Mesenchymal stem cell (in vitro differentiated cells and primary cell): Measurements from ENCODE around the gene CORO2B. TPM values are rescaled to one million over a fixed set of nuclear protein-coding genes. Genes with fewer than 3 reads are reported as not detected.

Experiments
- DNase-seq: peaks from one replicate; pipeline ENCODE4 v3.0.0-alpha.2; 2013
- H2AFZ ChIP-seq: one replicate; pipeline ENCODE4 v1.6.1; 2013; ENCODE audit warnings: low read depth, mild to moderate bottlenecking, control low read depth, inconsistent platforms, low read length, moderate library complexity
- H2AK5ac ChIP-seq: 2 replicates; pipeline ENCODE4 v1.6.1; 2013; ENCODE audit warnings: low read length, moderate library complexity, mild to moderate bottlenecking, inconsistent platforms; ENCODE audit not compliant: severe bottlenecking
- H2BK120ac ChIP-seq: one replicate; pipeline ENCODE4 v1.6.1; 2013; ENCODE audit warnings: low read depth, mild to moderate bottlenecking, inconsistent platforms, low read length, moderate library complexity
- H2BK12ac ChIP-seq, 2 experiments: one replicate each; pipeline ENCODE4 v1.6.1; 2013; ENCODE audit warnings: inconsistent platforms in 2 of 2, low read length in 2 of 2, mild to moderate bottlenecking in 2 of 2, moderate library complexity in 2 of 2, control low read depth in 1 of 2
- H2BK15ac ChIP-seq: one replicate; pipeline ENCODE4 v1.6.1; 2013; ENCODE audit warnings: mild to moderate bottlenecking, low read depth, inconsistent platforms; ENCODE audit not compliant: poor library complexity, severe bottlenecking
- H2BK5ac ChIP-seq: 2 replicates; pipeline ENCODE4 v1.6.1; 2013; ENCODE audit warnings: low read depth, mild to moderate bottlenecking, low read length, control low read depth, inconsistent platforms; ENCODE audit not compliant: poor library complexity, severe bottlenecking
- H3K14ac ChIP-seq, 2 experiments: one replicate each; pipeline ENCODE4 v1.6.1; 2013; ENCODE audit warnings: inconsistent platforms in 2 of 2, low read length in 2 of 2, control low read depth in 1 of 2, mild to moderate bottlenecking in 1 of 2, moderate library complexity in 1 of 2
- H3K18ac ChIP-seq, 2 experiments: one replicate each; pipeline ENCODE4 v1.6.1; 2013; ENCODE audit warnings: inconsistent platforms in 2 of 2, low read length in 2 of 2, control low read depth in 1 of 2, low read depth in 1 of 2, mild to moderate bottlenecking in 1 of 2
- H3K23ac ChIP-seq, 2 experiments: one replicate each; pipeline ENCODE4 v1.6.1; 2013; ENCODE audit warnings: inconsistent platforms in 2 of 2, low read length in 2 of 2, mild to moderate bottlenecking in 2 of 2, moderate library complexity in 2 of 2, control low read depth in 1 of 2
- H3K27ac ChIP-seq: 2 replicates; pipeline ENCODE4 v1.5.1; 2013; ENCODE audit warnings: mild to moderate bottlenecking, moderate library complexity, low read length, control low read depth, inconsistent platforms; ENCODE audit not compliant: poor library complexity, severe bottlenecking
- H3K27me3 ChIP-seq, 2 experiments: 2 replicates each; pipeline versions ENCODE4 v1.6.1 to v1.7.0; 2013; ENCODE audit warnings: low read length in 2 of 2, mild to moderate bottlenecking in 2 of 2, moderate library complexity in 2 of 2, control low read depth in 1 of 2, inconsistent platforms in 1 of 2; ENCODE audit not compliant: control insufficient read depth in 1 of 2, insufficient read depth in 1 of 2
- H3K36me3 ChIP-seq, 2 experiments: 2 replicates each; pipeline versions ENCODE4 v1.6.1 to v1.7.0; 2013; ENCODE audit warnings: low read length in 2 of 2, control low read depth in 1 of 2, inconsistent platforms in 1 of 2, low read depth in 1 of 2, mild to moderate bottlenecking in 1 of 2; ENCODE audit not compliant: insufficient read depth in 2 of 2, control insufficient read depth in 1 of 2
- H3K4ac ChIP-seq, 2 experiments: one replicate each; pipeline ENCODE4 v1.6.1; 2013; ENCODE audit warnings: inconsistent platforms in 2 of 2, low read length in 2 of 2, mild to moderate bottlenecking in 2 of 2, moderate library complexity in 2 of 2, control low read depth in 1 of 2, low read depth in 1 of 2
- H3K4me1 ChIP-seq: 2 replicates; pipeline ENCODE4 v1.6.1; 2013; ENCODE audit warnings: low read depth, low read length, control low read depth; ENCODE audit not compliant: control insufficient read depth, insufficient read depth
- H3K4me2 ChIP-seq: 2 replicates; pipeline ENCODE4 v1.6.1; 2013; ENCODE audit warnings: low read length, mild to moderate bottlenecking, inconsistent platforms; ENCODE audit not compliant: poor library complexity, severe bottlenecking
- H3K4me3 ChIP-seq, 2 experiments: 2 replicates each; pipeline versions ENCODE4 v1.5.1 to v1.7.0; 2013; ENCODE audit warnings: low read length in 2 of 2, mild to moderate bottlenecking in 2 of 2, control low read depth in 1 of 2, low read depth in 1 of 2; ENCODE audit not compliant: insufficient read depth in 1 of 2
- H3K79me1 ChIP-seq: replicated peaks from 2 replicates; pipeline ENCODE4 v1.6.1; 2013; ENCODE audit warnings: mild to moderate bottlenecking, control low read depth, low read length, inconsistent platforms; ENCODE audit not compliant: poor library complexity, severe bottlenecking
- H3K9ac ChIP-seq: 2 replicates; pipeline ENCODE4 v1.7.0; 2013; ENCODE audit warnings: mild to moderate bottlenecking, low read length, moderate library complexity
- H3K9me3 ChIP-seq: 2 replicates; pipeline ENCODE4 v1.7.0; 2013; ENCODE audit warnings: mild to moderate bottlenecking, low read length; ENCODE audit not compliant: control insufficient read depth
- H4K8ac ChIP-seq: one replicate; pipeline ENCODE4 v1.6.1; 2013; ENCODE audit warnings: inconsistent platforms, mild to moderate bottlenecking, low read length, moderate library complexity
- H4K91ac ChIP-seq: one replicate; pipeline ENCODE4 v1.6.1; 2013; ENCODE audit warnings: mild to moderate bottlenecking, low read length, inconsistent platforms
- WGBS: methylation state at CpG from one replicate; pipeline ENCODE4 v1.1.7; 2013; ENCODE audit warnings: mixed read lengths; 5-methylcytosine and 5-hydroxymethylcytosine counted together
- polyA plus RNA-seq, 2 experiments: library from polyadenylated mRNA; stranded (reverse); fragments of 200-250 nt; gene quantifications; one replicate each; pipeline ENCODE4 v1.2.3, GENCODE V29; 2013

The CORO2B gene
- 6.0 TPM for polyA plus RNA-seq (2013, experiment 1 of 2)
- 6.3 TPM for polyA plus RNA-seq (2013, experiment 2 of 2)

- 3% methylated on average over 64 of the region's 95 CpGs for WGBS
- H3K14ac ChIP-seq: peak within 1 kb of the TSS in 1 of 2 experiments; percentile 63
- H3K27ac ChIP-seq: peak within 1 kb of the TSS; percentile 1
- H4K91ac ChIP-seq: no peak within 1 kb of the TSS
- peak within 1 kb of the TSS; percentile 88 for H3K9ac ChIP-seq
- H2BK120ac ChIP-seq: peak within 1 kb of the TSS; percentile 11
- H3K4me2 ChIP-seq: peak within 1 kb of the TSS; percentile 78
- H3K4me1 ChIP-seq: peaks cover 47% of the 10 kb centered on the region
- H4K8ac ChIP-seq: peak within 1 kb of the TSS; percentile 0
- peak within 1 kb of the TSS; percentile 44 to 64 for H3K18ac ChIP-seq
- peak within 1 kb of the TSS in 1 of 2 experiments; percentile 28 for H3K23ac ChIP-seq
- peak within 1 kb of the TSS; percentile 53 for H2AK5ac ChIP-seq
- no peak within 1 kb of the TSS for H2AFZ ChIP-seq
- H3K27me3 ChIP-seq: no peaks in the 10 kb centered on the region
- H3K4me3 ChIP-seq: peak within 1 kb of the TSS; percentile 69 to 91
- peak within 1 kb of the TSS in 1 of 2 experiments; percentile 9 for H3K4ac ChIP-seq
- no peak within 1 kb of the TSS for H2BK5ac ChIP-seq
- H3K9me3 ChIP-seq: no peaks in the 10 kb centered on the region
- peaks cover 0 to 8% of the 10 kb centered on the region in 2 experiments for H3K36me3 ChIP-seq
- DNase-seq: peak; percentile 48
- H2BK12ac ChIP-seq: peak within 1 kb of the TSS in 1 of 2 experiments; percentile 64
- peak within 1 kb of the TSS; percentile 49 for H2BK15ac ChIP-seq
- peaks cover 5% of the 10 kb centered on the region for H3K79me1 ChIP-seq
These were observed at the start of gene CORO2B for GRCh38 chr15:68578980-68579935. CORO2B (plus strand) TSS chr15:68578993; CDS start chr15:68579263, 270 bp downstream.

GRCh38 chr15:68531387-68532179 is 47.2 kb upstream of the CORO2B start:
- no peak overlapping the region for H3K4me2 ChIP-seq
- DNase-seq: no peak
- no peaks in the 10 kb centered on the region for H3K36me3 ChIP-seq
- no peaks in the 10 kb centered on the region for H3K79me1 ChIP-seq
- no peaks in the 10 kb centered on the region for H3K27me3 ChIP-seq
- H2BK15ac ChIP-seq: no peak overlapping the region
- no peak overlapping the region for H3K18ac ChIP-seq
- H3K4me1 ChIP-seq: no peaks in the 10 kb centered on the region
- H3K9me3 ChIP-seq: peaks cover 19% of the 10 kb centered on the region
- 95% methylated on average over 2 of the region's 2 CpGs for WGBS
- H3K4ac ChIP-seq: no peak overlapping the region
- H3K23ac ChIP-seq: no peak overlapping the region
- no peak overlapping the region for H2AK5ac ChIP-seq
- no peak overlapping the region for H3K27ac ChIP-seq
- no peak overlapping the region for H4K91ac ChIP-seq
- no peak overlapping the region for H3K9ac ChIP-seq
- no peak overlapping the region for H2AFZ ChIP-seq
- no peak overlapping the region for H2BK120ac ChIP-seq
- H4K8ac ChIP-seq: no peak overlapping the region
- H2BK12ac ChIP-seq: no peak overlapping the region
- no peak overlapping the region for H2BK5ac ChIP-seq
- no peak overlapping the region for H3K14ac ChIP-seq
- no peak overlapping the region for H3K4me3 ChIP-seq

- Histone ChIP-seq H3K36me3 (no peaks in the 10 kb centered on the region), H3K18ac (peak overlapping the region; percentile 18 to 44), H3K79me1 (no peaks in the 10 kb centered on the region), H3K14ac (no peak overlapping the region), H2AFZ (no peak overlapping the region), H3K9me3 (peaks cover 14% of the 10 kb centered on the region), H2AK5ac (peak overlapping the region; percentile 8), H2BK5ac (no peak overlapping the region), H3K4ac (peak overlapping the region in 1 of 2 experiments; percentile 1), H2BK12ac (peak overlapping the region; percentile 46 to 98), H3K9ac (peak overlapping the region; percentile 79), H3K27me3 (no peaks in the 10 kb centered on the region), H3K23ac (no peak overlapping the region), H2BK15ac (no peak overlapping the region), H3K4me1 (peaks cover 1% of the 10 kb centered on the region), H4K8ac (peak overlapping the region; percentile 85), H3K4me2 (no peak overlapping the region), H3K27ac (peak overlapping the region; percentile 53), H3K4me3 (no peak overlapping the region), H2BK120ac (no peak overlapping the region), H4K91ac (peak overlapping the region; percentile 36)
- DNase-seq: peak; percentile 91
- WGBS: 56% methylated on average over 4 of the region's 4 CpGs
These were observed 42.3 kb upstream of the CORO2B start for GRCh38 chr15:68536331-68537095.
